Fibroblast of skin of right quadriceps (primary cell): ENCODE measurements around the gene PFKFB4.
A peak's percentile ranks its signal among the peaks of the same experiment; 100 is the strongest.

Experiments used
- DNase-seq: peaks from one replicate; pipeline ENCODE4 v3.0.0-alpha.2; 2013

PFKFB4 gene

DNA sequence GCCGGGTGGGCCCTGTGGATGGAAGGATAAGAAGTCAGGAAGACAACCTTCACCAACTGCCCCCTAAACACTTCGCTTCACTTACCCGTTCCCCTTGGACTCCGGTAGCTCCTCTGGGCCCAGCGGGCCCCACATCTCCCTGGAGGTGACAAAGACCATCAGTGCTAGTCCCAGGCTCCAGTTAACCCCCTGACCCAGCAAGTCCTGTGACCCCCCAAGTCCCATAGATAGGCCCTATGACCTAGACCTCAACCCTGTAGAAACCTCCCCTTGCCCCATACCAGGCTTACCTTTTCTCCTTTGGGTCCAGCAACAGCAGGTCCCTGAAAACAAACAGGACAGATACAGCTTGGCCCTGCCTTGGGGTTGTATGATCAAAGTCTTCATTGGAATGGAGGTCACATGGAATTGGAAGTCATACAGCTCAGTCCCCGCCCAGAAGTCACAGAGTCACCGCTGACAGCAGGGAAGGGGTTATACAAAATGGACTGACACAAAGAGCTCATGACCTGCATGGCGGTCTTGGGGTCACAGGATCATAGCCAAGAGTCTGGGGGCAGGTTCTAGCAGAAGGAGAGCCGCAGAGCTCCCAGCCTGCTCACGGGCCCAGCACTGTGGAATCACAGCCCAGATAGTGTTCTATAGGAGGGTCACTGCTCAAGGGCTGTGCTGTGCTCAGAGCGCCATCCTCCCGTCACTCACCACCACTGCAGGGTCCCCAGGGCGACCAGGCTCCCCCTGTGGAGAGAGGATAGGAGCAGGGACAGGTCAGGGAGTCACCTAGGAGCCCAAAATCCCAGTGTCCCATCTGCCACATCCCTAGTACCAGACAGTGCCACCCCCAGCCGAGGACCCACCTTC lies 25.2 kb upstream of the PFKFB4 start:
- DNase-seq, result no peak

DNA sequence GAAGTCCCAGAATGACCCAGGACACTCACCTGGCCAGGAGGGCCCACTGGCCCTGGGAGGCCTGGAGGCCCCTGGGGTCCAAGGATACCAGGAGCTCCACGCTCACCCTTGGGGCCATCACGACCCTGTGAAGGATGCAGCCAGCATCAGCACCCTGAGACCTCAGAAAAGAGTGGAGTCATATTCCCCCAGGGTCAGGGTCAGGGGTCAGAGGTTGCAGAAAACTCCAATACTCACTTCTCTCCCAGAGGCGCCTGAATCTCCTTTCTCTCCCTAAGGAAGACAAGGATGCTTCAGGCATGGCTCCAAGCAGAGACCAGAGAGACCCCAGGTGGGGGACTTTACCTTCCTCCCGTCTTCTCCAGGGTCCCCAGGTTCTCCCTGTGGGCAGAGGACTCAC lies 20.0 kb upstream of the PFKFB4 start:
- DNase-seq, result no peak

DNA sequence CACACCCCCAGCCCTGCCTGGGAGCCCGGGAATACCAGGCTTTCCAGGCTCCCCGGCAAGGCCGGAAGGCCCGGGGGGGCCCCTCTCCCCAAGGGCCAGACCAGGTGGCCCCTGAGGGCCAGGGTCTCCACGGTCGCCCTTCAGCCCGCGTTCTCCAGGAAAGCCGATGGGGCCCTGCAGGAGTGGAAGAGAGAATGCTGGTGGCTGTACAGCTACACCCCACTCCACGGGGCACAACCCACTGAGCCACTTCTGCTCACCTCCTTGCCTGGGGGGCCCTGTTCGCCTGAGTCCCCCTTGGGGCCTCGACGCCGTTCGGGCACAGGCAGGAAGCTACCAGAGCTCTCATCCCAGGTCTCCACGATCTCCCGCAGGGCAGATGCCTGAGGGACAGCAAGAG lies 18.8 kb upstream of the PFKFB4 start:
- DNase-seq, result no peak

DNA sequence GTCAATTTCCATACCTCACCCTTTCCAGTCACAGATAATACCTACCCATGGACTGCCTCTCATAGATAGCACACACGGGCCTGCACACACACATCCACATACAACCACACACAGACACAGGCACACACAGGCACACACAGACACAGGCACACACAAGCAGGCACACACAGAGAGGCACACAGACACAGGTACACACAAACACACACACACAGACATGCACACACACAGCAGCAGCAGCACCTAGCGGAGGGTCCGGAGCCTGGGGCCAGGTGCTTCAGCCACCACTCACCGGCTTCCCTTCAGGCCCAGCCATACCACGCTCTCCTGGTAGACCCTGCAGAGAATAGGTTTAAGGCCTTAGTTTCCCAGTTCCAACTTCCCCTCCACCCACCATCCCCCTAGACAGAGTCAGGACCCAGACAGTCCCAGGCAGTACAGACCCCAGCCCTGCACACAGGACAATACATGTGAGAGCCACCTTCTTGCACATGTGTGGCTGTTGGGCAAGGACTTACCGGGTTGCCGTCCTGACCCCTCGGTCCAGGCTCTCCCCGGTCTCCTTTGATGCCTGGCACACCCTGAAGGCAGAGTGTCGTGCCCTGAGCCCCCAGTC lies 17.5 kb upstream of the PFKFB4 start:
- DNase-seq, result no peak

DNA sequence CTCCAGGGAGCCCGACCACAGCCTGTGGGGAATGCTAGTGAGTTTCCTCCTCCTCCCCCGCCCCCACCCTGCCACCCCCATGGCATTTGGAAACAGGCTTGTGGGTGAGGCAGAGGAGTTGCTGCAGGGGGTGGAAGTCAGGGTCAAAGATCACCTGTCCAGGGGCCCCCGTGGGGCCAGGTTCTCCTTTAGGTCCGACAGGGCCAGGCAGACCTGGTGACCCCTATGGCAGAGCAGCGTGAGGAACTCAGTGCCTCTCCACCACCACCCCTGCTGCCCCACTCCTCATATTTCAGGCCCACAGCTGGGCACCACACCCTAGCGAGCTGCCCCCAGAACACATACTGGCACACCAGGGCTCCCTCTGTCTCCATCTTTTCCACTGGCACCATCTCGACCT lies 15.9 kb upstream of the PFKFB4 start:
- DNase-seq, result no peak

DNA sequence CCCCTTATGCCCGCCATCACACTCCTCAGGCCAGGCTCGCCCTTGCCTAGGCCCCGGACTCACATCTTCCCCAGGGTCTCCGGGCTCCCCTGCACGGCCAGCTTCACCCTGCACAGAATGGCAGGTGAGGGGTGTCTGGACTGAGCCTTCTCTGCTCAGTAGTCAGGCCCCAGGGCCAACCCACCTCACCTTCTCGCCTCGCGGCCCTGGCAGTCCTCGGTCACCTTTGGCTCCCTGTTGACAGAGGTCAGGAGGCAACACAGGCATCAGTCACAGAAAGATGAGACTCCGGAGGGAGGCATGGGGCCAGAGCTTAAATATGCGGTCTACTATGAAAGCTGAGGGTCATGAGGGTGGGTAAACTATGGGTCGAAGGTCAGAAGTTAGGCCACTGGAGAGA lies 15.3 kb upstream of the PFKFB4 start:
- no peak for DNase-seq

DNA sequence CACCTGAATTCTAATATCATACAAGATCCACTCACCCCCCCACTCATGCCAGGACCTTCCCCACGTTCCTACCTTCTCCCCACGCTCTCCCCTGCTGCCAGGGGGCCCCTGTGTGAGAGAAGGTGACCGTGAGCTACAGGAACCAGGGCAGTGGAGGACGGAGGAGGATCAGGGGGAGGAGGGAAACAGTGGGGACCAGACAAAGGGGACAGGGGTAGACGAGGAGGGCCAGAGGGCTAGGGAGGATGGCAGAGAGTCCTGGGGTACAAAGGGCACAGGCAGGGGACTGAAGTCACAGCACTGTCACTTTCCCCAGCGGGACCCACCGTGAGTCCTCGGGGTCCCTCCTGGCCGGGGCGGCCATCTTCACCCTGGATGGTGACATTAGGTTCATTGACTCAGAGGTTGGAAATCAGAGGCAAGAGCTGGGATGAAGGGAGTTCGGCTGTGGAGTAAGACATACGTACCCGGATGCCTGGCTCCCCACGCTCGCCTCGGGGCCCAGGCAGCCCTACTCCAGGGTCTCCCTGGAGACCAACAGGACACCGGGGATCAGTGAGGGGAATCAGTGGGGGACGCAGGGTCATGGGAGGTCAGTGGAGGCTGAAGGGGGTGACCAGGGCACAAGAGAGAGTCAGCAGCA lies 13.3 kb upstream of the PFKFB4 start:
- DNase-seq, result no peak

DNA sequence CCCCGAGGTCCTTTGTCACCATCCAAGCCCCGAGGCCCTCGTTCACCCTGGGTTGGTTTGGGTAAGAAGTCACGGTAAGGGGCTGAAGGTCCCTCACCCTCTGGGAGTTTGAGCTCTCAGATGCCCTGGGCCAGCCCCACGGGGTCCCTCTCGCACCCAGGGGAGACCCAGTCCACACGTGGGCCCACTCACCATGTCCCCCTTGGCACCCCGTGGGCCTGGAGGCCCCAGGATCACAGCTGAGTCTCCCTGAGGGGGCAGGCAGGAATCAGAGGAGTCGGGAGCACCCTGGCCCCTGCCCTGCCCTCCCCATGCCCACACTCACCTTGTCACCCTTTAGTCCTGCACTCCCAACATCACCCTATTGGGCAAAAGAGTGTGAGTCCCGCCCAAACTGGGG lies 12.8 kb upstream of the PFKFB4 start:
- no peak for DNase-seq

DNA sequence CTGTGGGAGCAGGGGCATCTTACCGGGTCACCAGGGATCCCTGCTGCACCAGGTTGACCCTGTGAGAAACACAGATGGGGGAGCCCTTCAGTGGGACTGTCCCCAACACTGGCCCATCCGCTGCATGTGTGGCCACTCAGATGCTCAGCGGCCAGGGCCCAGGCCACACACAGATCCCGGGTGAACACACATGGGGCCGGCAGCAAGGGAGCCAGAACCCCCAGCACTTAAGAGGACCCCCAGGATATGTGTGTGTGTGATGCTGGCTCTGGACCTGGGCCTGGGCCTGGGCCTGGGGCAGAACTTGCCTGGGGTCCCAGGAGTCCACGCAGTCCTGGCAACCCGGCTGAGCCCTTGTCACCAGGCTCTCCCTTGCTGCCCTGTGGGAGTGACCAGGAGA lies 11.9 kb upstream of the PFKFB4 start:
- DNase-seq, result no peak

DNA sequence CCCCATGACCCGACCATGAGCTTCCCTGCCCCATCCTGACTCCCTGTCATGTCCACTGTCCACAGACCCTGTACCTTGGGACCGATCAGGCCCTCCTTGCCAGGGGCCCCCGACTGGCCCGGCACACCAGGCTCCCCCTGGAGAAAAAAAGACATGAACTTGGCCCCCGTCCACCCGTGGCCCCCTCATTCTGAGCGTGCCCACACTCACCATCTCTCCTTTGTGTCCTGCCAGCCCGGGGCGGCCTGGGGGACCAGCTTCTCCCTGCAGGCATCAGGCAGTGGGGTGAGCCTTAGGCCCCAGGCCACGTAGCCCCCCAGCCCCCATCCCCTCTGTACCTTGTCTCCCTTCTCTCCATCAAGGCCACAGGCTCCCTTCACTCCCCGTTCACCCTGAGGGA lies 10.9 kb upstream of the PFKFB4 start:
- DNase-seq, result no peak

DNA sequence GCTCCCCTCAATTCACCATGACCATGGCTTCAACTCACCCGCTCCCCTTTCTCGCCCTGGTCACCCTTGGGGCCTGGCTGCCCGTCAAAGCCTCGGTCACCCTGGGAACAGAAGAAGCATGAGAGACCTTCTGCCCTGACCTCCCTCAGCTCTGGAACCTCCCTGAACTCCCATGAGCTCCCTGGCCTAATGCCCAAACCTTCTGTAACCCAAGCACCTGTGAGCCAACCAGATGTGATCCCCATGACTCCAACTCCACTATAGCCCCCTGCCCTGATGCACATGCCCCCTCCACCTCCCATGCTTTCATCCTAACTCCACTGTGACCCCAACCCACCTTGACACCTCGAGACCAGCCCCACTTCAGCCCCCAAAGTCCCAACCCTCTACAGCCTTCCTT lies 10.5 kb upstream of the PFKFB4 start:
- no peak for DNase-seq

DNA sequence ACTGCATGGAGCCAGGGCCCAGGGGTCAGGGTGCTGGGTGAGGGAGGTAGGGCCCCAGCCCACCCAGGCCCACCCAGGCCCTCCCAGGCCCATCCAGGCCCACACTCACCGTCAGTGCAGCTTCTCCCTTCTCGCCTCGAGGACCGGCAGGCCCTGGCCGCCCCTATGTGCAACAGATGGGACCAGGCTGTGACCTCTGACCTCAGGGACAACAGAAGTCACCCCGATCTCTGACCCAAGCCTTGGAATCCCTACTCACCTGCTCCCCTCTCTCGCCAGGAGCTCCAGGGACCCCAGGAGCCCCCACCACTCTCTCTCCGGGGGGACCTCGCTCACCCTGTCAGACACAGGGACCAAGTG lies 9.8 kb upstream of the PFKFB4 start:
- no peak for DNase-seq

DNA sequence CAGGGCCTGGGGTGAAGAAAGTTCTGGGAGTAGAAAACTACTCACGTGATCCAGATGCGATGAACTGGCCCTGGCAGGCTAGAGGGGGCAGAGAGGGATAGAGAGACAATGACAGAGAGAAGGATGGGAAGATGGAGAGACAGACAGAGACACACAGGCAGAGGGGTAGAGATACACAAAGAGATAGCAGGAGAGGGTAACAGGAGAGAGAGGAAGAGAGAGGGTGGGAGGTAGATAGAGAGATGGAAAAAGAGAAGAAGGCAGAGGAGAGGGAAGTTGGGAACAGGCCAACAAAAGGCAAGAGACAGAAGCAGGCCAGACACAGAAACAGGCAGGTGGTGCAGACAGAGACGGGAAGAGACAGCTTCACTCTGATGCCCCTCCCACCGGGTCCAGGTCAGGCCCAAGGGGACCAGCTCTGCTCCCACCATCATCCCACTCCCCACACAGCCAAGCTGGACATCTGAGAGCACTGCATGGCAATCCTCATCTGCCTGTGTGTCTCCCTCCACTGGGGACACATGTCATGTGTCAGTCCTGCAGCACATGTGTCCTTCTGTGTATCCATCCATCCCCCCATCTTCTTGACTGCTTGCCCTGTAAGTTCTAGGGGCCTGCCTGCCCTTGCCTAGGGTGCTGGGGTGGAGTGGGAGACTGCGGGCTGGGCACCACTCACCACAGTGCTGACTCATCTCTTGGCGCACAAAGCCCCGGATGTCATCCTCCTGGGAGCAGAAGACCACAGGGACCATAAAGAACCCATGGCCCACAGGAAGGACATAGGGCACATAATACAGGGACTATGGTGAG lies 9.2 kb upstream of the PFKFB4 start:
- DNase-seq, result peak; percentile 42

DNA sequence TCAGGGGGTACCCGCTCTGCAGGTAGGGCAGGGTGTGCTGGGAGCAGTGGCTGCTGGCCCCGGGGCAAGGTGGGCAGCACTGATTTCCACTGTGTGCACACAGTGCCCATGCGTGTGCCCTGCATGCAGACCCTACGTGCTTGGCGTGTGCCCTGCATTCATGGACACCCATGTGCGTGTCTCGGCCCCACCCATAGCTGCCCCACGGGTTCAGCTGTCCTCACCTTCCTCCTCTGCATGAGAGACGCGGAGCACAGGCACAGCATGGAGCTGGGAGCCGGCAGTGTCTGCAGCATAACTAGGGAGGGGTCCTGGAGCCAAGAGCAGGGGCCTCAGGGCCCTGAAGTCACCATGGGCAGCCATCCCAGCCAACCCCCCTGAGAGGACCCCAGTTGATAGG lies 8.6 kb upstream of the PFKFB4 start:
- DNase-seq, result no peak

DNA sequence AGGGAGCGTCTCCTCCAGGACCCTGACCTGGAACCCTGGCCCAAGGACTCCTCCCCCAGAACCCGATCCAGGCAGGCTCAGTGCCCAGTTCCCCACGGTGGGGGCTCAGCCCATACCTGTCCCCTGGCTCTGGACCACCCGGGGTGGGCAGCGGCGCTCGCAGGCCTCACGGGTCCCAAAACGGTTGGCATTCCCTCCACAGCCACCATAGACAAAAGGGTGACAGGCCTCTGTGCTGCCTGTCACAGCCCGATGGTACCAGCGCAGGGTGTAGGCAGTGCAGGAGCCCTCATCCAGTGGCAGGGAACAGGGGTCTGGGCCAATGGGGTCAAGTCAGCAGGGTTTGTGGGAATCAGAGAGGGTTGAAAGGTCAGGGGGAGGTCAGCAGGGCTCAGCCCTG lies 8.1 kb upstream of the PFKFB4 start:
- no peak for DNase-seq

DNA sequence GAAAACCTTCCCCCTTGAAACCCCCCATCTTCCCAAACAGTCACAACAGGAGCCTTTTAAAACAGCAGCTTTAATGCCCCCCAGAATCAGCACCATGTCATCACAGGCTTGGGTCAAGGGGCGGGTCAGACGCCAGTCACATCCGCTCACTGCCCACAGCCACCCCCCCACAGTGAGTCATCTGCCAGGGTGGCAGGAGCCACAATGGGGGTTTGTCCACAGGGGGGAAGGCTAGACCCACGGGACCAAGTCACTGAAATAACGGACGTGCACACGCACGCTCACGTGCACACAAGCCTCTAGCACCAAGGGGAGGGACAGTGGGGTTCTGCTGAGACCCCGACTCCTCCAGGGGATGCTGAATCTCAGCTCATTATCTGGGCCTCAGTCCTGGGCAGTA lies 7.4 kb upstream of the PFKFB4 start:
- DNase-seq, result peak; percentile 40

DNA sequence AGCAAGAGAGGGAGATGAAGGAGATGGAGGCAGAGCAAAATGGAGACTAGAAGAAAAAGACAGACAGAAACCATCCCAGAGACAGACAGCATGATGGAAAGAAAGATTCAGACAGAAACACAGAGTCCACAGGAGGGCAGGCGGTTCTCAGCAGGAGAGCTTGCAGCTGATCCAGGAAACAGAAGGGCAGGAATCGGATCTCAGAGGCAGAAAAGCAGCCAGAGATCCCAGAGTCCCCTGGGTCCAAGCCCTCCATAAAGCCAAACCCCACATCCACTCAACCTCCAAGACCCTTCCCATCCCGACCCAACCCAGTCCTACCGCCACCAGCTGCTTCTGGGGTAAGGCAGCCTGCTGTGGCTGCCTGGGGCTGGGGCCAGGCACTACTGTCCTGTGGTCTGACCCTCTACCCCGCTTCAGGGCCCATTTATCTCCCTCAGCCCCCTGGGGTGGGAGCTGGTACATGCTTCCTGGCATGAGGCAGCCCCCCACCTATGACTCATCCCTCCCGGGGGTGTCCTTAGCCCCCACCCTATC lies 6.8 kb upstream of the PFKFB4 start, which contains the start of gene UCN2:
Gene UCN2, minus strand, starts transcription at position 400 of the 537 bp plus-strand sequence. CDS start 657 bp downstream, outside the sequence.
- DNase-seq, result peak; percentile 32

DNA sequence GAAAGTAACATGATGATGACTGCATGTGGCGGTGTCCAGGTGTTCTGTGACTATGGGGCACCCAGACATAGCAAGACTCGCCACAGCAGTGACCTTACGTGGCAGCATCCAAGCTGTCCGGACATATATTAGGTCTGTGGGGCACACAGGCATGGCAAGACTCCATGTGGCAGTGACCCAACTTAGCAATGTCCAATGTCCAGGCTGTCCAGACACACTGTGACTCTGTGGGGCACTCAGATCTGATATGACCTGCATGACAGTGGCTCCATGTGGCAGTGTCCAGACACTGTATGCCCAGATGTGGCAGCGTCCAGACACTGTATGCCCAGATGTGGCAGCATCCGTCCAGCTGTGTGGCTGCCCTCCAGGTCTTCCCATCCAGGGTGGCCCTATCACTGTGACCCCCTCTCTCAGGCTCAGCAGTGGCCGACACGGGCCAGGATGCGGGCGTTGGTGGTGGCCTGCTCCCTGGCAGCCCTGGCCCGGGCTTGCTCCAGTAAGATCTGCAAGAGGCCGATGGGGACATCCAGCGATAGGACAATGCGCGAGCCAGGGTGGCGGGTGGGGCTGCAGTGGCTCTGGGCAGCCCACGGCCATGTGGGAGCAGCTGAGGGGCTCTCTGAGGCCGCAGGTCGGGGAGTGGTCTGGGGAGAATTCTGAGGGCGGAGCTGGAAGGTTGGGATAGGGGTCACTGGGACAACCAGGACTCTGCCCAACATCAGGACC lies 5.9 kb upstream of the PFKFB4 start:
- DNase-seq, result no peak

DNA sequence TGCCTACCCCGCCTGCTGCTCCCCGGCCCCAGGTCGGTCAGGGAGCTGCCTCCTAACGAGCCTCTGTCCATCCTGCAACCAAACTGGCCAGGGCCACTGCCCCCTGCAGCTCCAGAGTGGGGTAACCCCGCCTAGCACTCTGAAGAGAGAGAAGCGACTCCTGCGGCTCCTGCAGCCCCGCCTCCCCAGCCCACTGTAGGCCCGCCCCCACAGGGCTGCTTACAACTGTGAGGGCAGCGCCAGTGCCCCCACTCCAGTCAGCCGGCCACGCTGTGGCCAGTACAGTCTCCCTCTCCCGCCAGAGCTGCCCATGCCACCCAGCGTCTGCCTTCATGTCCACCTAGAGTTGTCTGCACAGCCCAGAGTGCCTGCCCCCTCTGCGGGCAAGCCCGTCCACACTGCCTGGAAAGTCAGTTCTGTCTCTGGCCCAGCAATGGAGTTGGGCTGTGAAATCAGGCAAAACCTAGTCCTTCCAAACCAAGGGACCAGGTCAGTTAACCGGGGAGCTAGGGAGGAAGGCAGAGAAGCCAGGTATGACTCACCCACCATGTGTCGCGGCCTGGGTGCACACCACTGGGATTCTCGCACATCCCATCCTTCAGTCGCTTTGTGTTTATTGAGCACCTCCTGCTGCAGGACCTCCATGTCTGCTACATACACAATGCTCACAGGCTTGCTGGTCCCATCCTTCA lies 4.6 kb upstream of the PFKFB4 start:
- DNase-seq, result peak; percentile 40

DNA sequence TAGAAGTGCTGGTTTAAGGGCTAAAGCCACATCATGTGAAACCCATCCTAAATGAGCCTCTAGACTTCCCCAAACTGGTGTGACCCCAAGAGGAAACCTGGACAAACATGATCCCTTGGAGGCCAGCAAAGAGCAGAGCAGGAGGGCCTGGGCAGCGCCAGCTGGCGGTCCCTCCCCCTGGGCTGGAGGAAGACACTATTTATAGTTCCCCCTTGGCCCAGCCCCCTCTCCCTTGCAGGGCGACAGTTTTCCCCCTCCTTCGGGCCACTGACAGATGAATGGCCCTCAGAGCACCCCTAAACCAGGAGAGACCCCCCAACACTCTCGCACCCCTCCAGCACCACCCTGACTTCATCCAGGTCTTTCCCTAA lies 4.0 kb upstream of the PFKFB4 start:
- DNase-seq, result no peak

DNA sequence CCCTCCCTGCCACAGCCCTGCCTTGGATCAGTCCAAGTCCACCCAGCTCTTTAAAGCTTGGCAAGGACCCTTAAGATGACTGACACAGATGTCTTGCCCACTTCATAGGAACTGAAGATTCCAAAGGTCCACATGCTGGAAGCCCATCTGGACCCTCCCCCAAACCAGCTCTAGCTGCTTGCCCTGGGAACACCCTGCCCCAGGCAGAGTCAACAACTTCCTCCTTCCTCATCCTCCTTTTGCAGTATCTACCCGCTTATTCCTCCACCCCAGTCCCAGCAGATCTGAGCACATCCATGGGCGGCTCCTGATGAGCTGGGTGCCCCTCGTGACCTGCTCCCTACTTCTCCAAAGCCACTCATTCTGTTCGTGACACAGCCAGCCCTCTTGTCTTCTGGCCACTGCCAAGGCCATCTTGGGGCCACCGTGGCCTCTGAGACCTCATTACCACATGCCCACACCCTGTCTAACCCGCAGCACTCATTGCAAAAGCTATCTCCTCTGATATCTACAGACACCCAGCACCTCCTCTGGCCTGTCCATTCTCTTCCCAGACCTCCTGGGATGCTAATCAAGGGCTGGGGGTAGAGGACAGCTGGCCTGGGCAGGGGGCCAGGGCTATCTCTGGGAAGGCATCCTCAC lies 2.0 kb upstream of the PFKFB4 start:
- no peak for DNase-seq
